ENCODE data around the gene TRIM8.

The TRIM8 gene

GRCh38 chr10:102645388-102645740 is 1.1 kb downstream of the TRIM8 start:
- H3F3A ChIP-seq (ENCODE audit: low read depth) = 0 out of 2 replicates have a peak, but pooled peaks cover 2% of the 10 kb centered on the region
- H3K9ac ChIP-seq (ENCODE audit: low read depth, low read length, poor library complexity, severe bottlenecking) = peak overlapping the region; percentile 98
- H3K4me2 ChIP-seq (ENCODE audit: low read depth, low read length, poor library complexity, severe bottlenecking) = peak overlapping the region; percentile 100
- TF ChIP-seq EZH2phosphoT487 (IDR thresholded peaks at IDR 0.05; ENCODE audit: borderline replicate concordance) (no peak), CTCF (conservative IDR thresholded peaks at IDR 0.05; ENCODE audit: low read length) (no peak)
- no peaks in the 10 kb centered on the region for H3K27me3 ChIP-seq (ENCODE audit: insufficient read depth, low read length, poor library complexity, severe bottlenecking)
- no peaks in the 10 kb centered on the region for H3K9me3 ChIP-seq (ENCODE audit: insufficient read depth, low read depth, low read length)
- H2AFZ ChIP-seq (ENCODE audit: low read length) = no peak overlapping the region
- peak overlapping the region; percentile 86 for H3K4me3 ChIP-seq (ENCODE audit: low read length, poor library complexity, severe bottlenecking)
- H3K9me2 ChIP-seq (replicated peaks; ENCODE audit: low read depth, low read length) = no peaks in the 10 kb centered on the region
- no peaks in the 10 kb centered on the region for H3K36me3 ChIP-seq (ENCODE audit: insufficient read depth, low read length)
- peaks cover 59% of the 10 kb centered on the region for H4K20me1 ChIP-seq (ENCODE audit: insufficient read depth, low read length, poor library complexity, severe bottlenecking)
- H3K79me2 ChIP-seq (ENCODE audit: insufficient read depth, low read length) = peaks cover 77% of the 10 kb centered on the region
- H3K4me1 ChIP-seq (ENCODE audit: insufficient read depth, low read length, poor library complexity, severe bottlenecking) = peaks cover 48% of the 10 kb centered on the region

- no peak overlapping the region for H2AFZ ChIP-seq (ENCODE audit: low read length)
- H3K9me2 ChIP-seq (replicated peaks; ENCODE audit: low read depth, low read length) = no peaks in the 10 kb centered on the region
- peak overlapping the region; percentile 86 for H3K4me3 ChIP-seq (ENCODE audit: low read length, poor library complexity, severe bottlenecking)
- H3K9ac ChIP-seq (ENCODE audit: low read depth, low read length, poor library complexity, severe bottlenecking) = peak overlapping the region; percentile 98
- peak overlapping the region; percentile 100 for H3K4me2 ChIP-seq (ENCODE audit: low read depth, low read length, poor library complexity, severe bottlenecking)
- H3K9me3 ChIP-seq (ENCODE audit: insufficient read depth, low read depth, low read length) = no peaks in the 10 kb centered on the region
- H3F3A ChIP-seq (ENCODE audit: low read depth) = 0 out of 2 replicates have a peak, but pooled peaks cover 2% of the 10 kb centered on the region
- H3K27me3 ChIP-seq (ENCODE audit: insufficient read depth, low read length, poor library complexity, severe bottlenecking) = no peaks in the 10 kb centered on the region
- peaks cover 83% of the 10 kb centered on the region for H3K79me2 ChIP-seq (ENCODE audit: insufficient read depth, low read length)
- H3K4me1 ChIP-seq (ENCODE audit: insufficient read depth, low read length, poor library complexity, severe bottlenecking) = peaks cover 54% of the 10 kb centered on the region
- peaks cover 65% of the 10 kb centered on the region for H4K20me1 ChIP-seq (ENCODE audit: insufficient read depth, low read length, poor library complexity, severe bottlenecking)
- TF ChIP-seq EZH2phosphoT487 (IDR thresholded peaks at IDR 0.05; ENCODE audit: borderline replicate concordance) = no peak
- TF ChIP-seq CTCF (conservative IDR thresholded peaks at IDR 0.05; ENCODE audit: low read length) = no peak
- H3K36me3 ChIP-seq (ENCODE audit: insufficient read depth, low read length) = no peaks in the 10 kb centered on the region; the same call in 1 of the 2 replicates
Measured at GRCh38 chr10:102645741-102646609, 1.7 kb downstream of the TRIM8 start.

- Histone ChIP-seq H3K79me2 (ENCODE audit: insufficient read depth, low read length) (peaks cover 92% of the 10 kb centered on the region), H4K20me1 (ENCODE audit: insufficient read depth, low read length, poor library complexity, severe bottlenecking) (peaks cover 73% of the 10 kb centered on the region), H2AFZ (ENCODE audit: low read length) (no peak overlapping the region), H3K4me1 (ENCODE audit: insufficient read depth, low read length, poor library complexity, severe bottlenecking) (peaks cover 57% of the 10 kb centered on the region), H3K4me3 (ENCODE audit: low read length, poor library complexity, severe bottlenecking) (peak overlapping the region; percentile 86), H3K9me2 (replicated peaks; ENCODE audit: low read depth, low read length) (no peaks in the 10 kb centered on the region), H3F3A (ENCODE audit: low read depth) (0 out of 2 replicates have a peak, but pooled peaks cover 2% of the 10 kb centered on the region), H3K36me3 (ENCODE audit: insufficient read depth, low read length) (no peaks in the 10 kb centered on the region; the same call in 1 of the 2 replicates), H3K4me2 (ENCODE audit: low read depth, low read length, poor library complexity, severe bottlenecking) (peak overlapping the region; percentile 100), H3K9me3 (ENCODE audit: insufficient read depth, low read depth, low read length) (no peaks in the 10 kb centered on the region), H3K9ac (ENCODE audit: low read depth, low read length, poor library complexity, severe bottlenecking) (peak overlapping the region; percentile 98), H3K27me3 (ENCODE audit: insufficient read depth, low read length, poor library complexity, severe bottlenecking) (no peaks in the 10 kb centered on the region)
- TF ChIP-seq CTCF (conservative IDR thresholded peaks at IDR 0.05; ENCODE audit: low read length) (no peak), EZH2phosphoT487 (IDR thresholded peaks at IDR 0.05; ENCODE audit: borderline replicate concordance) (no peak)
Measured at GRCh38 chr10:102646610-102647442, 2.5 kb downstream of the TRIM8 start.

Measured in Loucy (cell line).